Psoas muscle (tissue), 8 donors: ENCODE results near the gene NAPSA. TPM values are rescaled to one million over a fixed set of nuclear protein-coding genes. Genes with fewer than 3 reads are reported as not detected.

ENCODE experiments used
- ATAC-seq, 4 donors: fragments of 200-7000 bp; cut with Tn5 transposase; one replicate each; pipeline ENCODE4 v1.9.1; 2020; ENCODE audit warnings: moderate library complexity in 3 of 4, mild to moderate bottlenecking in 2 of 4
- DNase-seq, 2 donors: peaks; one replicate each; pipeline ENCODE4 v3.0.0-alpha.2; 2020
- H3K27ac ChIP-seq: fragments of 200-600 bp; one replicate; pipeline ENCODE4 v1.8.0; 2022
- H3K27me3 ChIP-seq, 3 donors: fragments of 200-600 bp in 1 of 3; one replicate each; pipeline versions ENCODE4 v1.6.1 to v1.8.0; 2013 to 2022; ENCODE audit warnings: low read length in 2 of 3, mild to moderate bottlenecking in 2 of 3, moderate library complexity in 1 of 3; ENCODE audit not compliant: insufficient read depth in 3 of 3
- H3K36me3 ChIP-seq, 2 donors: fragments of 200-600 bp in 1 of 2; one replicate each; pipeline versions ENCODE4 v1.6.1 to v1.8.0; 2013 to 2022; ENCODE audit warnings: low read depth in 1 of 2, mild to moderate bottlenecking in 1 of 2, moderate library complexity in 1 of 2; ENCODE audit not compliant: insufficient read depth in 1 of 2
- H3K4me1 ChIP-seq: fragments of 200-600 bp; one replicate; pipeline ENCODE4 v1.8.0; 2022
- H3K4me3 ChIP-seq: fragments of 200-600 bp; one replicate; pipeline ENCODE4 v1.8.0; 2022; ENCODE audit warnings: mild to moderate bottlenecking
- H3K9me3 ChIP-seq: fragments of 200-600 bp; one replicate; pipeline ENCODE4 v1.8.0; 2022
- WGBS, 3 donors: extraction: QIAGEN DNeasy Blood & Tissue Kit; methylation state at CpG; one replicate each; pipeline versions ENCODE4 v1.1.6 to v1.1.7; 2013; 5-methylcytosine and 5-hydroxymethylcytosine counted together
- intact Hi-C, 2 donors: fragments of 100-400 bp; cut with DNase I; formaldehyde crosslinking; loops; one replicate each; pipeline versions ENCODE4 v1.11.0 to v1.14.2; 2022
- long read RNA-seq, 2 donors: library from polyadenylated mRNA; unstranded; transcript quantifications; one replicate each; pipeline ENCODE4 v2.0.0, GENCODE V29; 2021
- polyA plus RNA-seq, 3 donors: library from polyadenylated mRNA; stranded (reverse); fragments of 200-250 nt; gene quantifications; one replicate each; pipeline ENCODE4 v1.2.3, GENCODE V29; 2013
- total RNA-seq, 4 donors: library from RNA; stranded (reverse); fragmentation: NEBNext Ultra II Directional in 2 of 4; extraction: Animal tissue kit (Norgen Biotek cat#: 25700) in 2 of 4; gene quantifications; one replicate each; pipeline versions ENCODE4 v1.2.1 to v1.2.4, GENCODE V29; 2021 to 2023
- TF ChIP-seq, protein P1 (sequence below): fragments of 200-600 bp; IDR thresholded peaks from one replicate; pipeline ENCODE4 v1.8.0; 2022; ENCODE audit warnings: antibody characterized with exemption
- donor health status: healthy with polysubstance abuse.
- donor health status: DM: no; HTN: no; CAD: no; lungs with moderate emphysema.
- donor health status: Bipolar disorder and iron deficiency.
- donor health status: healthy.
- donor health status: DM: yes; HTN: yes; CAD: no.
- donor health status: DM: no; HTN: no; CAD: no.
- donor health status: DM: no; HTN: no; CAD: no.
- donor health status: DM: yes; HTN: yes; CAD: no.

Gene NAPSA
- under 1 TPM in 1 of 4 donors, not detected in 3; 0.29 TPM for total RNA-seq
- polyA plus RNA-seq = under 1 TPM; 0.10 to 0.47 (median 0.25) TPM
- long read RNA-seq, donor 1 = 0 reads
- long read RNA-seq, donor 2 = 0 reads

DNA sequence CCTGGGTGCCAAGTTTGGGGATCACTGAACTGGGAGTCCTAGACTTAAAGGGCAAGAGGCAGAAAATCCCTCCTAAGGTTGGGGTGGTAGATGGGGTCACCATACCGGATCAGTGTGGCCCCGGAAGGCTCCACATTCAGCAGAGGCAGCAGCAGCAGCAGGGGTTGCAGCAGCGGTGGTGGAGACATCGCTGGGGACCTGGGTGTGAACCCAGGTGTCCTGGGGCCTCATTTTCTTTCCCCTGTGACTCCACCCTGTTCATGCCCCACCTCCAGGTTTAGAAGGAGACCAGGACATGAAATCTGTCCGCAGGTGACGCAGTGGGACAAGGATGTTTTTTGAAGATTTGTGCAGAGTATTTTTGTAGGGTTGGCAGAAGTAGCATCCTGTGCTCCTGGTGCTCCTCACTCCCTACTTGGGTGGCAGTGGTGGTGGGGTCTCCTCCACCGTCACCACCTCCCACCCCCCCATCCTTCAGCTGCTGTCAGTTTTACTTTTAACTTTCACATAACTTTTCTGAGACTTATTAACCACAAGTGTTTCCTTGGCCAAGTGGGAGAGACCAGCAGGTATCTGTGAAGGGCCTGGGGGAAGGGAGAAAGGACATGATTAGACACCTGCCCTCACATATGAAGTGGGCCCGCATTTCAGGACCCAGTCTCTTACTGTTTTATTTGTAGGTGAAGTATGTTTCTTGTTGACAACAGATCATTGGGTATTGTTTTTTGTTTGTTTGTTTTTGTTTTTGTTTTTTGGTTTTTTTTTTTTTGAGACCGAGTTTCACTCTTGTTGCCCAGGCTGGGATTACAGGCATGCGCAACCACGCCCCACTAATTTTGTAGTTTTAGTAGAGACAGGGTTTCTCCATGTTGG lies at the start of gene NAPSA:
NAPSA (minus strand) TSS at position 206 of the 873 bp plus-strand sequence; CDS start at position 188, 18 bp downstream.
- no peaks in the 10 kb centered on the region for H3K9me3 ChIP-seq
- no peaks in the 10 kb centered on the region for H3K36me3 ChIP-seq
- ATAC-seq (no peak), DNase-seq (no peak)
- H3K27me3 ChIP-seq = no peaks in the 10 kb centered on the region
- TF ChIP-seq, protein P1, sequence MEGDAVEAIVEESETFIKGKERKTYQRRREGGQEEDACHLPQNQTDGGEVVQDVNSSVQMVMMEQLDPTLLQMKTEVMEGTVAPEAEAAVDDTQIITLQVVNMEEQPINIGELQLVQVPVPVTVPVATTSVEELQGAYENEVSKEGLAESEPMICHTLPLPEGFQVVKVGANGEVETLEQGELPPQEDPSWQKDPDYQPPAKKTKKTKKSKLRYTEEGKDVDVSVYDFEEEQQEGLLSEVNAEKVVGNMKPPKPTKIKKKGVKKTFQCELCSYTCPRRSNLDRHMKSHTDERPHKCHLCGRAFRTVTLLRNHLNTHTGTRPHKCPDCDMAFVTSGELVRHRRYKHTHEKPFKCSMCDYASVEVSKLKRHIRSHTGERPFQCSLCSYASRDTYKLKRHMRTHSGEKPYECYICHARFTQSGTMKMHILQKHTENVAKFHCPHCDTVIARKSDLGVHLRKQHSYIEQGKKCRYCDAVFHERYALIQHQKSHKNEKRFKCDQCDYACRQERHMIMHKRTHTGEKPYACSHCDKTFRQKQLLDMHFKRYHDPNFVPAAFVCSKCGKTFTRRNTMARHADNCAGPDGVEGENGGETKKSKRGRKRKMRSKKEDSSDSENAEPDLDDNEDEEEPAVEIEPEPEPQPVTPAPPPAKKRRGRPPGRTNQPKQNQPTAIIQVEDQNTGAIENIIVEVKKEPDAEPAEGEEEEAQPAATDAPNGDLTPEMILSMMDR = no peak
- WGBS, 3 donors = 77 to 85% (median 80%) methylated on average over 11 of the region's 11 CpGs
- H3K4me3 ChIP-seq = no peak within 1 kb of the TSS
- H3K4me1 ChIP-seq = no peaks in the 10 kb centered on the region
- intact Hi-C loops = loop anchor here (5.0 to 10.0 kb wide), 5 partner anchors 97 to 417 kb away; partner anchors contain the start of genes EMC10 (in 1 of the 2) and GARIN5A (in 1 of the 2)
- no peak within 1 kb of the TSS for H3K27ac ChIP-seq

- Histone ChIP-seq H3K4me3 (no peak overlapping the region), H3K36me3 (peaks cover 4 to 18% of the 10 kb centered on the region in 2 donors), H3K4me1 (peaks cover 3% of the 10 kb centered on the region), H3K27ac (no peak overlapping the region), H3K9me3 (no peaks in the 10 kb centered on the region), H3K27me3 (peaks cover 0 to under 1% (median 0%) of the 10 kb centered on the region in 3 donors)
- intact Hi-C loops = loop anchor here (2.0 to 5.0 kb wide), 3 partner anchors 41 to 56 kb away; no protein-coding TSS in a partner anchor
- DNase-seq (no peak), ATAC-seq (no peak)
- TF ChIP-seq, protein P1 = no peak
- WGBS, 3 donors = 93 to 95% (median 93%) methylated on average over 21 of the region's 21 CpGs
Measured at GRCh38 chr19:50413531-50413930, 48.1 kb upstream of the NAPSA start.

DNA sequence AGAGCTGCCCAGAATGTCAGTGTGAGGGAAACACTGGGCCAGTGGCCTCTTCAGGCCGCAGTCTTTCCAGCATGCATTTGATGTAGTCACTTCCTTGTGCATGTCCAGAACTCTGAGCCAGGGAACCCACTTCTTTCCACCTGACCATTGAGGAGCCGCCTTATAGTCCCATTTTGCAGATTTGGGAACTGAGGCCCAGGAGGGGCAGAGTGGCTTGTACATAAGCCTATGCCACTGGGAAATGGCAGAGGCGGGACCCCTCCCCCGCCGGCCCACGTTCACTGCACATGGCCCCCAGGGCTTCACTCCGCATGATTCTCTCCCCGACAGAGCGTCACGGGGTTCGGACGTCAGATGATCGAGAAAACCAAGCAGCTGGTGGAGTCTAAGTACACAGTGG lies 47.7 kb upstream of the NAPSA start:
- TF ChIP-seq, protein P1 = no peak
- no peak for ATAC-seq

GRCh38 chr19:50412419-50412818 lies 47.0 kb upstream of the NAPSA start:
- DNase-seq (no peak), ATAC-seq (no peak)
- intact Hi-C loops = loop anchor here (2.0 to 5.0 kb wide), 3 partner anchors 40 to 55 kb away; no protein-coding TSS in a partner anchor
- WGBS, 3 donors = 96 to 100% (median 98%) methylated on average over 2 of the region's 2 CpGs
- Histone ChIP-seq H3K27me3 (no peaks in the 10 kb centered on the region), H3K36me3 (peaks cover 4 to 18% of the 10 kb centered on the region in 2 donors), H3K4me3 (no peak overlapping the region), H3K4me1 (no peaks in the 10 kb centered on the region), H3K9me3 (no peaks in the 10 kb centered on the region), H3K27ac (no peak overlapping the region)
- TF ChIP-seq, protein P1 = no peak

More for the DNA sequence above, 47.7 kb upstream of the NAPSA start:
- no peak overlapping the region for H3K4me3 ChIP-seq
- no peak overlapping the region for H3K27ac ChIP-seq
- 90 to 96% (median 94%) methylated on average over 13 of the region's 13 CpGs for WGBS, 3 donors
- intact Hi-C loops = loop anchor here (2.0 to 5.0 kb wide), 3 partner anchors 41 to 56 kb away; no protein-coding TSS in a partner anchor
- H3K4me1 ChIP-seq = no peaks in the 10 kb centered on the region
- peaks cover 4 to 18% of the 10 kb centered on the region in 2 donors for H3K36me3 ChIP-seq
- no peaks in the 10 kb centered on the region for H3K27me3 ChIP-seq
- DNase-seq = no peak
- H3K9me3 ChIP-seq = no peaks in the 10 kb centered on the region
